Bronchial epithelial cell (primary cell): ENCODE data around the gene DPH5. TPM values are rescaled to one million over a fixed set of nuclear protein-coding genes. Genes with fewer than 3 reads are reported as not detected.

Source experiments
- DNase-seq: peaks from one replicate; pipeline ENCODE4 v3.0.0-alpha.2; 2010; ENCODE audit warnings: low read depth
- FAIRE-seq: peaks from 2 replicates; lab custom pipeline; 2011; peaks lifted over from hg19 to GRCh38; lab: Jason Lieb, UNC
- H3K27me3 ChIP-seq: 2 replicates; pipeline ENCODE4 v1.5.1; 2011; ENCODE audit warnings: low read length; ENCODE audit not compliant: control insufficient read depth, insufficient read depth
- H3K36me3 ChIP-seq: 2 replicates; pipeline ENCODE4 v1.5.1; 2011; ENCODE audit warnings: low read length; ENCODE audit not compliant: control insufficient read depth, insufficient read depth
- H3K4me3 ChIP-seq: 2 replicates; pipeline ENCODE4 v1.5.1; 2011; ENCODE audit warnings: mild to moderate bottlenecking, low read depth, low read length, control low read depth
- total RNA-seq: library from RNA; depleted of rRNA; stranded (reverse); fragments of >200 nt; gene quantifications from 2 replicates; pipeline ENCODE4 v1.2.1, GENCODE V29; 2014
- TF ChIP-seq, protein P1 (sequence below): IDR thresholded peaks from 2 replicates; pipeline ENCODE4 v1.5.1; 2011; ENCODE audit warnings: mild to moderate bottlenecking, moderate library complexity, low read length, control low read depth, inconsistent platforms; ENCODE audit not compliant: insufficient read depth, severe bottlenecking

DPH5 gene
- total RNA-seq, 1 donor from 2014 or later: 42.4 TPM

DNA sequence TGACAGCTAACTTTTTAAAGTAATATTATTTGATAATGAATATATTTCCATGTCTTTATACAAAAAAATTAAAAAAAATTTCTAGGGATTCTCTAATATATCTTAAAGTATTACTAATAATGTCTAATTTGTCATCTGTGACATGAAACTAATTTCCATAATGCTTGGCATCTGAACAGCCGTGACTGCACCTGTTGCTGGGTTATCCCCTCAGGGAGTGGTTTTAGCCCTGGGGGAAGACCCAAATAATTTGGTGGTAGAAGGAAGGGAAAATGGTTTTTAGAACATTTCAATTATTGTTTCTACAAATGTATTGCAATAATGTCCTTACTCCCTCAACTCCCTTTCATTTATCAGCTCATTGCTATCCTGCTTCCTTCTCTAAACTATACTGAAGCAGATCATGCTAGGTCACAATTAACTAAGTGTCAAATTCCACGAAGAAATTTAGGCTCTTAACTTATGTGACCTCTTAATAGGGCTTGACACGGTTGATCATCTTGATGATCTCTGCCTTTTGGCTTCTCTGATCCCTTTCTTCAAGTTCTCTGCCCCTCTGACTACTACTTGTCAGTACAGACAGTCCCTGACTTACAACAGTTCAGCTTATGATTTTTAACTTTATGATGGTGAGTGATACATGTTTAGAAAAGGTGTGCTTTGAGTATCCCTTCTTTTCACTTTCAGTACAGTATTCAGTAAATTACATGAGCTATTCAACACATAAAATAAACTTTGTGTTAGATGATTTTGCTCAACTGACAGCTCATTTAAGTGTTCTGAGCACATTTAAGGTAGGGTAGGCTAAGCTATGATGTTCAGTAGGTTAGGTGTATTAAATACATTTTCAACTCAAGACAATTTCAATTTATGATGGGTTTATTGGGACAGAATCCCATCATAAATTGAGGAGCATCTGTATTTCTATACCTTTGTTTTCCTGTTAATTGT, 26.4 kb upstream of the DPH5 start:
- FAIRE-seq (no peak), DNase-seq (no peak)
- H3K36me3 ChIP-seq: no peaks in the 10 kb centered on the region
- TF ChIP-seq, protein P1, sequence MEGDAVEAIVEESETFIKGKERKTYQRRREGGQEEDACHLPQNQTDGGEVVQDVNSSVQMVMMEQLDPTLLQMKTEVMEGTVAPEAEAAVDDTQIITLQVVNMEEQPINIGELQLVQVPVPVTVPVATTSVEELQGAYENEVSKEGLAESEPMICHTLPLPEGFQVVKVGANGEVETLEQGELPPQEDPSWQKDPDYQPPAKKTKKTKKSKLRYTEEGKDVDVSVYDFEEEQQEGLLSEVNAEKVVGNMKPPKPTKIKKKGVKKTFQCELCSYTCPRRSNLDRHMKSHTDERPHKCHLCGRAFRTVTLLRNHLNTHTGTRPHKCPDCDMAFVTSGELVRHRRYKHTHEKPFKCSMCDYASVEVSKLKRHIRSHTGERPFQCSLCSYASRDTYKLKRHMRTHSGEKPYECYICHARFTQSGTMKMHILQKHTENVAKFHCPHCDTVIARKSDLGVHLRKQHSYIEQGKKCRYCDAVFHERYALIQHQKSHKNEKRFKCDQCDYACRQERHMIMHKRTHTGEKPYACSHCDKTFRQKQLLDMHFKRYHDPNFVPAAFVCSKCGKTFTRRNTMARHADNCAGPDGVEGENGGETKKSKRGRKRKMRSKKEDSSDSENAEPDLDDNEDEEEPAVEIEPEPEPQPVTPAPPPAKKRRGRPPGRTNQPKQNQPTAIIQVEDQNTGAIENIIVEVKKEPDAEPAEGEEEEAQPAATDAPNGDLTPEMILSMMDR: no peak
- no peaks in the 10 kb centered on the region for H3K27me3 ChIP-seq
- no peak overlapping the region for H3K4me3 ChIP-seq

DNA sequence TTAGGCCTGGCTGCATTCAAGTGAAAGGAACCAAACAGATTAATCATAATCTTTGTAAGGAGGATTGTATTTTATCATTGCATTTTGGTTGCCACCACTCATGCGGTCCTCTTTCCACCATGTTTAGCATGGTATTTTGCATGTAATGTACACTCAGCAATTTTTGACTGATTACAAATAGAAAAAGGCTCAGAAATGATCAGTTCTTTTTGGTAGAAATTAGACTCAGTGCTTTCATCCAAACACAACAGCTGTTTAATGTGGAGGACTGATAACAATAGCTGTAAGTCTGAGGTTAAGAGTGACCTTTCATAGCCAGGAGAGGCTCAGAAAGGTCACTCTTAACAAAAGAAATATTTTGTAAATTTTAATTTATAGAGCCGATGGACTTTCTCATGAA, 25.3 kb upstream of the DPH5 start:
- FAIRE-seq: no peak
- TF ChIP-seq, protein P1: no peak

DNA sequence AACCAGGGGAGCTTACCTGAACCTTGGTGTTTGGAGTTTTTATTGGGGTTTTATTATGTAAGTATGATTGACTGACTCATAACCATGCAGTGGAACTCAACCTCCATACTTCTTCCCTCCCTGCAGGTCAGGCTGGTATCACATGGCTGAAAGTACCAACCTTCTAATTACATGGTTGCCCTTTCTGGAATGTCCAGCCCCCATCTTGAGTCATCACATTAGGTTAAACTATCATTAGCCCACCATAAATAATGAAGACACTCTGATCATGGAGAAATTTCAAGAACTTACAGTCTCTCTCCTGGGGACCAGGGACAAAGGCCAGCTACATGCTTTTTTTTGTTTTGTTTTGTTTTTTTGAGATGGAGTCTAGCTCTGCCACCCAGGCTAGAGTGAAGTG, 19.2 kb upstream of the DPH5 start:
- H3K4me3 ChIP-seq: no peak overlapping the region
- no peak for FAIRE-seq
- TF ChIP-seq, protein P1: no peak
- peaks cover 3% of the 10 kb centered on the region for H3K36me3 ChIP-seq
- no peaks in the 10 kb centered on the region for H3K27me3 ChIP-seq
- DNase-seq: no peak

More for the DNA sequence above, 25.3 kb upstream of the DPH5 start:
- no peak for DNase-seq
- Histone ChIP-seq H3K27me3 (no peaks in the 10 kb centered on the region), H3K36me3 (no peaks in the 10 kb centered on the region), H3K4me3 (no peak overlapping the region)

DNA sequence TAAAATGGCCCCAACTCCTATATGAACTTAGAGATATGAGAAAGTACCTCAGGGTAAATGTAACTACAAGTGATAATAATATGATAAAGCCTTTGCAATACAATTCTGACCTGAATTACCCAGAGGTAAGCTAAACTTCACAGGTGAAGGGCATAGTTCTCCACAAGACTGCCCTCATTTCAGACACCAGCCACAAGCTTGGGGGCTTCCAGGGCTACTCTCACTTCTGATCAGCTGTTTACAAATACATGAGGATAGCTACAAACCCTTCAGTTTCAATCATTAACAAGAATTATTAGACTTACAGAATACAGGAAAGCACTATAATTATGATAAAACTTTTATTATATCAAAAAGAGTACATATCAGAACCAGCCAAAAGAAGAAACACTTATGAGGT, 18.7 kb upstream of the DPH5 start:
- FAIRE-seq (no peak), DNase-seq (no peak)
- H3K27me3 ChIP-seq: no peaks in the 10 kb centered on the region
- H3K36me3 ChIP-seq: peaks cover 3% of the 10 kb centered on the region
- TF ChIP-seq, protein P1: no peak
- no peak overlapping the region for H3K4me3 ChIP-seq

DNA sequence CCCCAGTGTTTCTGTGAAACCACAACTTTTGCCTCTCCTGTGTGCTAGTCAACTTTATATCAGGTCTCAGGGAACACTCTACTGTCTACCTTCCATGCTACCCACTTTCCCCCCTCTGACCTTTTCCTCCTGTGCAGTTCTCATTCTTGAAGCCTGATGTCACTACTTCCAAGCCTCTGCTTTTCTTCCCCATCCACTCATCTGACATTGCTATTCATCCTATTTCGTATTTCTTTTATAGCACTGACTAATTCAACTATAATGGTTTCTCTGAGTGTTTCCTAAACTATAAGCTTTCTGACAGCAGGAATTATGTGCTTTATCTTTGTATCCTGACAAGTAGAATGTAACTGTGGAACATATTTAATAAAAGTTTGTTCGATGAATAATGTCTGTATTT, 18.2 kb upstream of the DPH5 start:
- TF ChIP-seq, protein P1: no peak
- DNase-seq: peak; percentile 18

DNA sequence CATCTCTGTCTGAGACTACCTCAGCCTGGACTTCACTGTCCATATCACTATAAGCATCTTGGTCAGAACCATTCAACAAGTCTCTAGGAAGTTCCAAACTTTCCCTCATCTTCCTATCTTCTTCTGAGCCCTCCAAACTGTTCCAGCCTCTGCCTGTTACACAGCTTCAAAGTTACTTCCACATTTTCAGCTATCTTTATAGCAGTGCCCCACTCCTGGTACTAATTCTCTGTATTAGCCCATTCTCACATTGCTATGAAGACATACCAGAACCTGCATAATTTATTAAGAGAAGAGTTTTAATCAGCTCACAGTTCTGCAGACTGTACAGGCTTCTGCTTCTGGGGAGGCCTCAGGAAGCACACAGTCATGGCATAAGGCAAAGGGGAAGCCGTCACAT, 15.7 kb upstream of the DPH5 start:
- Histone ChIP-seq H3K27me3 (no peaks in the 10 kb centered on the region), H3K4me3 (no peak overlapping the region), H3K36me3 (peaks cover 3% of the 10 kb centered on the region)
- DNase-seq: no peak
- TF ChIP-seq, protein P1: no peak
- FAIRE-seq: no peak

More for the DNA sequence above, 18.2 kb upstream of the DPH5 start:
- no peak for FAIRE-seq
- Histone ChIP-seq H3K4me3 (no peak overlapping the region), H3K36me3 (peaks cover 3% of the 10 kb centered on the region), H3K27me3 (no peaks in the 10 kb centered on the region)
